Endothelial cell of umbilical vein (primary cell): Measurements from ENCODE around the gene ASB10.

Source experiments
- EZH2 ChIP-seq: IDR thresholded peaks from 2 replicates; pipeline ENCODE4 v1.6.1; 2012; ENCODE audit warnings: borderline replicate concordance, low read depth, mild to moderate bottlenecking, moderate library complexity, low read length, inconsistent platforms; ENCODE audit not compliant: severe bottlenecking
- FOS ChIP-seq: IDR thresholded peaks from 2 replicates; pipeline ENCODE4 v1.6.1; 2011; ENCODE audit warnings: mild to moderate bottlenecking, low read length, moderate library complexity, borderline replicate concordance; ENCODE audit not compliant: insufficient read depth
- GATA2 ChIP-seq: IDR thresholded peaks from 2 replicates; pipeline ENCODE4 v1.7.0; 2011; ENCODE audit warnings: low read depth, mild to moderate bottlenecking, moderate library complexity, mixed read lengths, low read length; ENCODE audit not compliant: insufficient read length, insufficient read depth
- JUN ChIP-seq: IDR thresholded peaks from 2 replicates; pipeline ENCODE4 v1.6.1; 2011; ENCODE audit warnings: borderline replicate concordance, low read depth; ENCODE audit not compliant: insufficient read length, insufficient read depth
- MYC ChIP-seq: IDR thresholded peaks from one replicate; pipeline ENCODE4 v1.6.1; 2011; ENCODE audit warnings: mild to moderate bottlenecking, low read depth, low read length
- POLR2A ChIP-seq: IDR thresholded peaks from 2 replicates; pipeline ENCODE4 v1.6.1; 2012; ENCODE audit warnings: low read depth, mild to moderate bottlenecking, control low read depth, low read length
- POLR2AphosphoS5 ChIP-seq: IDR thresholded peaks from 2 replicates; pipeline ENCODE4 v1.6.1; 2012; ENCODE audit warnings: low read depth, mild to moderate bottlenecking, control low read depth, low read length, moderate library complexity; ENCODE audit not compliant: insufficient read depth
- TF ChIP-seq, protein P1 (sequence below), 2 donors: IDR thresholded peaks; 1 replicate in 1 of 2; 2 replicates in 1 of 2; pipeline ENCODE4 v1.5.1; 2011; ENCODE audit warnings: low read length in 2 of 2, mild to moderate bottlenecking in 2 of 2, moderate library complexity in 2 of 2, control low read depth in 1 of 2, inconsistent platforms in 1 of 2, low read depth in 1 of 2; ENCODE audit not compliant: insufficient read depth in 1 of 2; ENCODE audit errors: extremely low read depth in 1 of 2
- TF ChIP-seq, protein P2 (sequence below): IDR thresholded peaks from 2 replicates; pipeline ENCODE4 v1.6.1; 2011; ENCODE audit not compliant: insufficient read depth, insufficient read length

DNA sequence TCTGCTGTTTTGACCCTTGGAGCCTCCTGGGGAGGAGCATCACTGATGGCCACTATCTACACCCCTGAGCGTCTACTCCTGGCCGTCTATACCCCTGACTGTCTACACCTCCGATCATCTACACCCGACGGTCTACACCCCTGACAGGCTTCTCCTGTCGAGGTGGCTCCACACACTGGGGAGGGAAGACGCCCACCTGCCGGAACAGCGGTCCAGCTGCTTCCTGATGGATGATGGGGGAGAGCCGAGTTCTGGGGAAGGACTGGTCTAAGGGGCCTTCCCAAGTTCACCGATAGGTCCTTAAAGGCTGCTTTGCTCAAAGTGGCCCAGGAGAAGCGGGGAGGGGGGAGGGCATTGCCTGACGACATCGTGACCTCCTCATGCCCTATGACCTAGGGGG, 58.9 kb downstream of the ASB10 start:
- TF ChIP-seq POLR2A (no peak), EZH2 (no peak), JUN (no peak), POLR2AphosphoS5 (no peak), MYC (no peak), FOS (no peak), GATA2 (no peak)
- TF ChIP-seq, protein P1, sequence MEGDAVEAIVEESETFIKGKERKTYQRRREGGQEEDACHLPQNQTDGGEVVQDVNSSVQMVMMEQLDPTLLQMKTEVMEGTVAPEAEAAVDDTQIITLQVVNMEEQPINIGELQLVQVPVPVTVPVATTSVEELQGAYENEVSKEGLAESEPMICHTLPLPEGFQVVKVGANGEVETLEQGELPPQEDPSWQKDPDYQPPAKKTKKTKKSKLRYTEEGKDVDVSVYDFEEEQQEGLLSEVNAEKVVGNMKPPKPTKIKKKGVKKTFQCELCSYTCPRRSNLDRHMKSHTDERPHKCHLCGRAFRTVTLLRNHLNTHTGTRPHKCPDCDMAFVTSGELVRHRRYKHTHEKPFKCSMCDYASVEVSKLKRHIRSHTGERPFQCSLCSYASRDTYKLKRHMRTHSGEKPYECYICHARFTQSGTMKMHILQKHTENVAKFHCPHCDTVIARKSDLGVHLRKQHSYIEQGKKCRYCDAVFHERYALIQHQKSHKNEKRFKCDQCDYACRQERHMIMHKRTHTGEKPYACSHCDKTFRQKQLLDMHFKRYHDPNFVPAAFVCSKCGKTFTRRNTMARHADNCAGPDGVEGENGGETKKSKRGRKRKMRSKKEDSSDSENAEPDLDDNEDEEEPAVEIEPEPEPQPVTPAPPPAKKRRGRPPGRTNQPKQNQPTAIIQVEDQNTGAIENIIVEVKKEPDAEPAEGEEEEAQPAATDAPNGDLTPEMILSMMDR (IDR thresholded peaks at IDR 0.05; ENCODE audit: extremely low read depth in 1 of 2, insufficient read depth in 1 of 2, low read depth in 1 of 2, low read length in 2 of 2) = no peak
- TF ChIP-seq, protein P2, sequence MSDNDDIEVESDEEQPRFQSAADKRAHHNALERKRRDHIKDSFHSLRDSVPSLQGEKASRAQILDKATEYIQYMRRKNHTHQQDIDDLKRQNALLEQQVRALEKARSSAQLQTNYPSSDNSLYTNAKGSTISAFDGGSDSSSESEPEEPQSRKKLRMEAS = no peak
